ENCODE measurements around the gene STKLD1.

Gene STKLD1

DNA sequence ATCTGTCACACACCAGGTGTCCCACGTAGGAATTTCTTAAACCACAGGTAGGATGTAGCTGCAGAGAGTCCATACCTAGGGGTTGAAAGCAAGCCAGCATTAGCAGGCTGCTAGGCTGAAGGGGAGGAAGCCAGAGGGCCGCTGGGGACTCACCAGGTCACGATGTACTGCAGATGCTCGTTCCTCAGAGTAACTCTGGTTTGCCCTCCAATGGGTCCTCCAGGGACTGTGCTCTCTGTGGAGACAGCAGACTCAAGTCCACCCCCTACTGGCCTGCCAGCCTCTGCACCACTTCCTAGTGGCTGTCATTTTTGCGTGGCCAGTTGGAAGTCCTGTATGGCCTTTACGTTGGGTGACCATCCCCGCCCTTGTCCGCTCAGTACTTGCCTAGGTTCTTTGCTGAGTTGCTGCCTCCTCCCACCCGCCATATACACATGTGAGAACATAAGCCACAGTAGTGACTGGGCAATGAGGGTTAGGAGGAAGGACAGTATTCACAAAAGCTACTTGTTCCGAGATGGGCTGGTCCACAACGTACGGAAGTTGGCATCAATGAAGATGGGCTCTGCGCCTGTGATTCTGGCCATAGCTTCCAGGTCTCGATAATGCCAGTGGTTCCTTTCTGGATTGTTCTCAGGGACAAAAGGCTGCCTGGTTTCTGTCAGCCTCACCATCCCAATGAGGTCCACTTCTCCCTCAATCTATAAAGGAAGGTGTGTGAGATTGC lies 24.1 kb upstream of the STKLD1 start:
- Mint-ChIP-seq H3K27me3 (no peaks in the 10 kb centered on the region), H3K4me3 (peak overlapping the region; percentile 3), H3K36me3 (ENCODE audit: low read depth) (peaks cover 55% of the 10 kb centered on the region), H3K9me3 (no peaks in the 10 kb centered on the region), H3K27ac (peak overlapping the region; percentile 55), H3K4me1 (ENCODE audit: low read depth) (peaks cover 54% of the 10 kb centered on the region)

DNA sequence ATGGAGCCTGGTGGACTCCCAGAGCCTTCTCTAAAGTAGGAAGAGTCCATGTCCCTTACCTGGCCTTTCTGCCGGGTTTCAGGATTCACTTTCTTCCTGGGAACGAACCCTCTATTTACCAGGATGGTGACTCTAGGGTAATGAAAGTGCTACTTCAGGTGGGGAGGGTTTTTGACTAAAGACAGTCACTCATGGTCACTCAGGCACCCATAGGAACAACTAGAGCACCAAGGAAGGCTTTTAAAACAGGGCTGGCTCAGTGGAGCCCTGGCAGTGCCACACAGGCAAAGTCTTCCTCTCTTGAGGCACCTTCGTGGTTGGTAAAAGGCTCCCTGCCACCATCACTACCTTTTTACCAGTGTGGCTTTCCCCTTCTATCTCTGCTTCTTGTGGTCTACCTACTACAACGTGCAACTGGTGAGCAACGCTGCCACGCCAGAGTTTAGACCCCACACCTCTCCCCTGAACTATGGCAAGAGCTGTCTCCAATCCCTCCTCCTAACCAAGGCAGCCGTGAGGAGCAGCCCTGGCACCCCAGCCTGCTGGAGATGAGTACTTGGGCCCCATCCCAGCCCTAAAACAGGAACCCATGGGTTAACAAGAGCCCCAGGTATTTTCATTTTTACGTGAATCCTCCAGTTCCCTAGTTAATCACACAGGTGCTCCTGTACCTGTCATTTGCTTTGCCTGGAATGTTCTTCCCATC lies 23.4 kb upstream of the STKLD1 start:
- H3K27me3 Mint-ChIP-seq, result no peaks in the 10 kb centered on the region
- H3K4me1 Mint-ChIP-seq (ENCODE audit: low read depth), result peaks cover 60% of the 10 kb centered on the region
- H3K9me3 Mint-ChIP-seq, result no peaks in the 10 kb centered on the region
- peaks cover 54% of the 10 kb centered on the region for H3K36me3 Mint-ChIP-seq (ENCODE audit: low read depth)
- peak overlapping the region; percentile 89 for H3K27ac Mint-ChIP-seq
- no peak overlapping the region for H3K4me3 Mint-ChIP-seq

DNA sequence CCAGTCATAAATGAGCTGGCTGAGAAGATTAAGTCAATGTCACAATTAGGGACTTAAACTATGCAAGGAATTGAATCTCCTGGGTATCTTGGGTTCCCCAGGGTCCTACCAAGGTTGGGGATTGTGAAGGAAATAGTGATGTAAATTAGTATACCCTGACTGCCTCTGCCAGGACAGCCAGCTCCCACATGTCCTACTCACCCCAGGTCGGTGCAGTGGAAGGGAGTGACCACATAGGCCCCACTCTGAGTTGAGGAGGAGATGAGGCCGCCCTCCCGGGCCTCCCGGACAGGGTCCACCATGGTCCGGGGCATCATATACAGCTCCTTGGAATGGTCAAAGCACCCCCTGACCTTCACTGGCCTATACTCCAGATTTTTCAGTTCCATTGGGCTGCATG lies 22.6 kb upstream of the STKLD1 start:
- Mint-ChIP-seq H3K9me3 (no peaks in the 10 kb centered on the region), H3K4me1 (ENCODE audit: low read depth) (peaks cover 63% of the 10 kb centered on the region), H3K27ac (peak overlapping the region; percentile 89), H3K4me3 (no peak overlapping the region), H3K36me3 (ENCODE audit: low read depth) (peaks cover 49% of the 10 kb centered on the region), H3K27me3 (no peaks in the 10 kb centered on the region)

DNA sequence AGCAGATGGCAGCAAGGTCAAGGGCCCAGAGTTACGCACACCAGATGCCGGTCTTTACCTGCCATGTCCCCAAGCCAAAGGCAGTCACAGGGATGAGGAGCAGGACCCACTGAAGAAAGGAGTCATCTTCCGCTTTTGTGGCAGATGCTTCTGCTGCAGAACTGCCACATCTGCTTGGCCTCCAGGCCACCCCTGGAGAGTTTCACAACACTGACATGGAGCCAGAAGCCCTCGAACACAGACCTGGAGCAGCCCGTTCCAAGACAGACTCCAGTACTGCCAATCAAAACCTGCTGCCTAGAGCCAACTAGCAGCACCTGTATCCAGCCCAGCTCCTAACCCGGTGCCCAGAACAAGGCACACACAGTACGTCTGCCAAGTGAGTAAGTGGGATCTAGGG lies 21.4 kb upstream of the STKLD1 start:
- peaks cover 59% of the 10 kb centered on the region for H3K4me1 Mint-ChIP-seq (ENCODE audit: low read depth)
- H3K27ac Mint-ChIP-seq, result peak overlapping the region; percentile 77
- H3K4me3 Mint-ChIP-seq, result peak overlapping the region; percentile 92
- peaks cover 43% of the 10 kb centered on the region for H3K36me3 Mint-ChIP-seq (ENCODE audit: low read depth)
- no peaks in the 10 kb centered on the region for H3K27me3 Mint-ChIP-seq
- no peaks in the 10 kb centered on the region for H3K9me3 Mint-ChIP-seq

DNA sequence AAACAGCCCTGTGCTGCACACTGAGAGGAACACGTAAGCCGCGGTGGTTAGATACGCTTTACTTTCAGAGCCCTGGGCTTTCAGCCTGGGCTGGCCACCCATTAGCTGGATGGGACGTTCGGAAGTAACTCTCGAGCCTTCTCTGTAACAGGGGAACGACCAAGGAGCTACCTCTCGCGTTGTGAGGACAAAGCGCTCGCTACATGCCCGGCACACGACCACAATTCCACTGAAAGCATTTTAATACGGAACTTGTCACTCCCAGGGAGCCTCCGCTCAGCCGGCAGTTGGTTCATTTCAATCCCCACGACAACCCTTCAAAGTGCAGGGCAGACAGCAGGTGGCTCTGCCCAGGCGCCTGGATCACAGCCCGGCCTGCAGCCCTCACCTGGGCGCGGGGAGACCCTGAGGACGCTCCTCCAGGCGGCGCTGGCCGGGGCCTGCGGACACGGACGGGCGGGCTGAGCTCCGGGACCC lies 20.2 kb upstream of the STKLD1 start:
- Mint-ChIP-seq H3K27me3 (no peaks in the 10 kb centered on the region), H3K4me1 (ENCODE audit: low read depth) (peaks cover 60% of the 10 kb centered on the region), H3K27ac (peak overlapping the region; percentile 77), H3K9me3 (no peaks in the 10 kb centered on the region), H3K36me3 (ENCODE audit: low read depth) (peaks cover 37% of the 10 kb centered on the region), H3K4me3 (peak overlapping the region; percentile 92)

DNA sequence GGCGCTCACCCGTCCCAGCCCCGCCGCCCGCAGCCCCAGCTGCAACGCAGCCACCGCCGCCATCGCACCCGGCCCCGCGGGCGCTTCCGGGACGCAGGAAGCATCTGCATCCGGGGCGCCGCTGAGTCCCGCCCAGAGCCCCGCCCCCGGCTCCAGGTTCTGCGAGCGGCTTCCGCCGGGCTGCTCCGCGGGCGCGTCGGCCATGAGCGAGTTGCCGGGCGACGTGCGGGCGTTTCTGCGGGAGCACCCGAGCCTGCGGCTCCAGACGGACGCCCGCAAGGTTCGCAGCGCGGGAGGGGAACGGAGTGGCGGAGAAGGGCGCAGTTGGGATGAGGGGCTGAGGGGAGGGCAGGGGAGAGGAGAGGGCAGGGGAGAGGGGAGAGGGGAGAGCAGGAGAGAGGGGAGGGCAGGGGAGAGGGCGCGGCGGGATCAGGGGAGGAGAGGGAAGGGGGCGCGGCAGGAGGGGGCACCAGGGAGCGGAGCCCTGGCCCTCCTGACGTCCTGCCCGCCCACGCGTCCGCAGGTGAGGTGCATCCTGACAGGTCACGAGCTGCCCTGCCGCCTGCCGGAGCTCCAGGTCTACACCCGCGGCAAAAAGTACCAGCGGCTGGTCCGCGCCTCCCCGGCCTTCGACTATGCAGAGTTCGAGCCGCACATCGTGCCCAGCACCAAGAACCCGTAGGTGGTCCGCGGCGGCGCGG lies 19.6 kb upstream of the STKLD1 start, which contains the start of the genes SURF1 and SURF2:
TSS of gene SURF1 (minus strand) at position 97 of the 701 bp plus-strand sequence. CDS start at position 63, 34 bp downstream.
TSS of gene SURF2 (plus strand) at position 160 of the 701 bp plus-strand sequence. CDS start at position 203, 43 bp downstream.
- Mint-ChIP-seq H3K27ac (peak within 1 kb of the TSS; percentile 77), H3K36me3 (ENCODE audit: low read depth) (peaks cover 34% of the 10 kb centered on the region), H3K4me1 (ENCODE audit: low read depth) (peaks cover 66% of the 10 kb centered on the region), H3K4me3 (peak within 1 kb of the TSS; percentile 92), H3K9me3 (no peaks in the 10 kb centered on the region), H3K27me3 (no peaks in the 10 kb centered on the region)

DNA sequence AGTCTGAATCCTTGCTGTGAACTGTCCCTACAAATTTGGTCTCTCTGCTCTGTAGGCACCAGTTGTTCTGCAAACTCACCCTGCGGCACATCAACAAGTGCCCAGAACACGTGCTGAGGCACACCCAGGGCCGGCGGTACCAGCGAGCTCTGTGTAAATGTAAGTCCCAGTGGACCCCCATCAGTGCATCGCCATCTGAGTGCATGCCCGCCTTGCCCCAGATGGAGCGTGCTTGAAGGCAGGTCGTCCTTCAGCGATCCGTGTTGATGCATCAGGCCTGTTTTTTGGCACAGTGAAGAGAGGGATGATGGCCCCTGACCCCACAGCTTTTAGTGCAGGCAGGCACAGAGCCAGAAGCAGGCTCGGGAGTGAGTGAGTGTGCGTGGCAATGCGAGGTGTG lies 18.5 kb upstream of the STKLD1 start:
- Mint-ChIP-seq H3K4me1 (ENCODE audit: low read depth) (peaks cover 62% of the 10 kb centered on the region), H3K9me3 (no peaks in the 10 kb centered on the region), H3K27me3 (no peaks in the 10 kb centered on the region), H3K4me3 (peak overlapping the region; percentile 92), H3K27ac (peak overlapping the region; percentile 72), H3K36me3 (ENCODE audit: low read depth) (peaks cover 34% of the 10 kb centered on the region)

DNA sequence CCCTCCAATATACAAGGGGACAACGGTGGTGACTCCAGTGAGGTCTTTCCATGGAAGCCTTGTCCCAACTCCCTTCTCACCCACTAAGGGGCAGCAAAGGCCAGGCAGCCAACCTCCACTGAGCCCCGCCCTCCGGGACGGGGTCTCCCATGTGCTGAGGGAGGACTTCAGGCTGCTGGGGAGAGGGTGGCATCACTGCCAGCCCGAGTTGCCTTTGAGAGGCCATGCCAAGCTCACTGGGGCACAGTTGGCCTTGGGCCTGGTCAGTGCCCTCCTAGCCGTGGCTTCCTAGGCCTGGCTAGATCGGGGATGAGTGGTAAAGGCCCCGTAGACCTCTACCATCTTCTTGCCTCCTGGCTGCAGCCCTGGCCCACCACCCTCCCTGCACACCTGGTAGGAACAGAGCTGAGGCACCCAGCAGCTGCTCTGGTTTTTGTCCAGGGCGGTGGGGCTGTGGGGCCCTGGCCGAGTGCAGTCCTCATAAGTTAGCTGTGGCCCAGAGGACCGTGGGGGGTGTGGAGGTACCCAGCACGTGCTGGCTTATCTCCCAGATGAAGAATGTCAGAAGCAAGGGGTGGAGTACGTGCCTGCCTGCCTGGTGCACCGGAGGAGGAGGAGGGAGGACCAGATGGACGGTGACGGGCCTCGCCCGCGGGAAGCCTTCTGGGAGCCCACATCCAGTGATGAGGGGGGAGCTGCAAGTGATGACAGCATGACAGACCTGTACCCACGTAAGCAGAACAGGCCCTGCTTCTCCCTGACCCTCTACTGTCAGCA lies 16.6 kb upstream of the STKLD1 start:
- no peak overlapping the region for H3K4me3 Mint-ChIP-seq
- peak overlapping the region; percentile 72 for H3K27ac Mint-ChIP-seq
- H3K36me3 Mint-ChIP-seq (ENCODE audit: low read depth), result peaks cover 44% of the 10 kb centered on the region
- H3K9me3 Mint-ChIP-seq, result no peaks in the 10 kb centered on the region
- peaks cover 53% of the 10 kb centered on the region for H3K4me1 Mint-ChIP-seq (ENCODE audit: low read depth)
- H3K27me3 Mint-ChIP-seq, result no peaks in the 10 kb centered on the region

DNA sequence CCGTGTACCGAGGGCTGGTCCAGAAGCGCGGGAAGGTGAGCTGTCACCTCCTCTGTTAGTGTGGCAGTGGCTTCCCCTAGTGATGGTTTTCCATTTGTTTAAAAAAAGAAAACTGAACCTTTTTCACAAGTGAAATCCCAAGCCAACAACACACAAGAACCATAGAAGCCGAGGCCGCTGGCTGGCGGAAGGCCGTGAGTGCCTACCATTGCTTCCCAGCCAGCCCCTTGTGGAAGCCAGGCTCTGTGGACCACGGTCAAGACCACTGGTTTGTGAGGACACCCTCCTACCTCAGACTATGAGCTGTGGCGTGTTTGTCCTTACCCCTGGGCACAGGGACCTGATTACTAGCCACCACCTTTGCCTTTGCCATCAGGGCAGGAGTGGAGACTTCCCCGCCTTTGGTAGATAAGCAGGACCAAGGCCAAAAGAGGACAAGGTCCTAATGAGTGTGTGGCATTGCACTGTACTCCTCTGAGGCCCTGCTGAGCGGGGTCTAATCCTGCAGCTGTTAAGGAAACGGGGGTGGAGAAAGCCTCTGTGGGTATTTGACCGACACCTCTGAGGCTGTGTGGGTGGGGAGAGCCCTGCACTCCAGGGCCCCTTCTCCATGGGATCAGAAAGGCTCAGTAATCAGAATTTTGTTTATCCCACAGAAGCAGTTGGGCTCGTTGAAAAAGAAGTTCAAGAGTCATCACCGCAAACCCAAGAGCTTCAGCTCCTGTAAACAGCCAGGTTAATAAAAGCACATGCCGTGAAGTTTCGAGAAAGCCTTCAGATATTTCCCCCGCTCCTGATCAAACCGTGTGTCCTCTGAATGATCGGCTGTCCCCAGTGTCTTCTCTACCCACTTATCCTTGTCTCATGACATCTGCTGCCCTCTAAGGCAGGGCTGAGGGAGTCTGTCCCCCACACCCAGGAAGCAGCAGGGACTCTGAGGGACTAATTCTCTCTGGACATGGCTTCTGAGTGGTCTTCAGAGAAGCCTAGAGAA lies 15.5 kb upstream of the STKLD1 start:
- peaks cover 44% of the 10 kb centered on the region for H3K4me1 Mint-ChIP-seq (ENCODE audit: low read depth)

DNA sequence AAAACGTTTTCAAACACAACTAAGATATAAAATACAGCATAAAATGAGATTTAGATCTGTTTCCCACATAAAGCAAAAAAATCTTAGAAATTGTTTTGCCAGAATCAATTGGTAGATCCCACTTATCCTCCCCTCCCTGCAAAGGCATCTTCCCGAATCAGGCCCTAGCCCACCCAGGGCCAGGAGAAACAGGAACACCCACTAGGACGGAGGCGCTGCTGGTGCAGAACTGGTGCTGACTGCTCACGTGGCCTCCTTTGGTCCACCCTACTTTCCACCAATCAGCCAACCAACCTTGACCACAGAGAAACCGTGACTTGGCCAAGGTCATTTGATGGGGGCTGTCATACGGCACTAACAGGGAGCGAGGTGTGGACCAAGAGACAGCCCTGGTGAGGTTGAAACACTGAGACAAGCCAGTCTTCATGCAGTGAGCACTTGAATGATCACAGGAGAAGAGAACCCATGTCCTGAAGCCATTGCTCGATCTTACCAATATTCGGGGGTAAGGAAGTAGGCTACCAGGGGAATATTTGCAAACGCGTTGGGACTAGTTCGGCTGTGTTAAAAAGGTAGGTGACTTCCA lies 14.6 kb upstream of the STKLD1 start:
- Mint-ChIP-seq H3K4me3 (no peak overlapping the region), H3K36me3 (ENCODE audit: low read depth) (peaks cover 62% of the 10 kb centered on the region), H3K4me1 (ENCODE audit: low read depth) (peaks cover 44% of the 10 kb centered on the region), H3K9me3 (no peaks in the 10 kb centered on the region), H3K27me3 (no peaks in the 10 kb centered on the region), H3K27ac (peak overlapping the region; percentile 81)

More for the DNA sequence above, 15.5 kb upstream of the STKLD1 start:
- no peak overlapping the region for H3K4me3 Mint-ChIP-seq
- no peaks in the 10 kb centered on the region for H3K27me3 Mint-ChIP-seq
- peak overlapping the region; percentile 81 for H3K27ac Mint-ChIP-seq
- no peaks in the 10 kb centered on the region for H3K9me3 Mint-ChIP-seq
- H3K36me3 Mint-ChIP-seq (ENCODE audit: low read depth), result peaks cover 53% of the 10 kb centered on the region

DNA sequence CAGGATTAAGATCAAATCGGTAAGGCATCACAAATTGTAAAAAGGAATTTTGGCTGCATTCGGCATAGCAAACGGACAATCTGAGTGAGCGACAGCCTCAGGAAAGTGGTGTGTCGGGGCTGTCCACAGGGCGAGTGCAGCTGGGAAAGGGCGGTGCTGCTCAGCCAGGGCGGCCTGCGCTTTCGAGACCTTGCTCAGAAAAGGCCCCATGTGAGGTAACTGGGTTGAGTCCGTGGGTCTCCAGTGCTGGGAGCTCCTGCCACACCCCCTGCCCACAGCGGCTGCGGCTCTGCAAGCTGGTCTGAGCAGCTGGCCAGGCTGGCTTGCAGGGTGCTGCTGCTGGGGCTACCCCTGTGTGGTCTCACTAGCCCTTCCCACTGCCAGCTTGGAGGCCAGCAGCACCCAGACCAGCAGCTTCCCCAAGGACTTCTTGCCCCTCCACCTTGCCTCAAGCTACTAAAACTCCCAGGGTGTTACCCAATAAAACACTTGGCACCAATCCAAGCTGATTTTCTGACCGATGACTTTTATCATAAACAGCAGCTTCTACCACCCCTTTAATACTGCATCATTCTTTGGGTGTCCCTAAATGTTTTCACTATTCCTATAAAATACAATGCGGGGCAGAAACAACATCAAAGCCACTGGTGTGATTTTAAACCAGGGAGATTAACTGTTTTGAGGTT lies 13.7 kb upstream of the STKLD1 start:
- H3K27ac Mint-ChIP-seq, result peak overlapping the region; percentile 81

DNA sequence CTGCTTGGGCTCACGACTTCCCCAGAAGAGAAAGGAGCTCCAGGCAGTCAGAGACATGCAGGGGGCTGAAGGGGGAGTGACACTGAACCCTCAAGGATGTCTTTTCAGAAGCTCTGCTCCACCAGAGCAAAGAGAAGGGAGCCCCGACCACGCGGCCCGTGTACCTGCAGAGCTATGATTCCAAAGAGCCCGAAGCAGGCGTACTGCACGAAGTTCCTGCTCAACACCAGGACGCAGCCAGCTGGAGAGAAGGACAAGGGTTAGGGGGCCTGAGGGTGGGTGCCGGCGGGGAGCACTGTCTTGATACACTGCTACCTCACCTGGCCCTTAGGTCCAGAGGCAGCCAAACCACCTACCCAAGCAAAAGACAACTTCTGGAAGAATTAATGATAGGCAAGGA lies 9.7 kb upstream of the STKLD1 start:
- H3K4me1 Mint-ChIP-seq (ENCODE audit: low read depth), result peaks cover 38% of the 10 kb centered on the region
- H3K27ac Mint-ChIP-seq, result no peak overlapping the region
- peaks cover 85% of the 10 kb centered on the region for H3K36me3 Mint-ChIP-seq (ENCODE audit: low read depth)
- H3K27me3 Mint-ChIP-seq, result no peaks in the 10 kb centered on the region
- no peaks in the 10 kb centered on the region for H3K9me3 Mint-ChIP-seq
- H3K4me3 Mint-ChIP-seq, result no peak overlapping the region

More for the DNA sequence above, 13.7 kb upstream of the STKLD1 start:
- Mint-ChIP-seq H3K4me1 (ENCODE audit: low read depth) (peaks cover 39% of the 10 kb centered on the region), H3K27me3 (no peaks in the 10 kb centered on the region), H3K36me3 (ENCODE audit: low read depth) (peaks cover 69% of the 10 kb centered on the region), H3K4me3 (no peak overlapping the region), H3K9me3 (no peaks in the 10 kb centered on the region)

DNA sequence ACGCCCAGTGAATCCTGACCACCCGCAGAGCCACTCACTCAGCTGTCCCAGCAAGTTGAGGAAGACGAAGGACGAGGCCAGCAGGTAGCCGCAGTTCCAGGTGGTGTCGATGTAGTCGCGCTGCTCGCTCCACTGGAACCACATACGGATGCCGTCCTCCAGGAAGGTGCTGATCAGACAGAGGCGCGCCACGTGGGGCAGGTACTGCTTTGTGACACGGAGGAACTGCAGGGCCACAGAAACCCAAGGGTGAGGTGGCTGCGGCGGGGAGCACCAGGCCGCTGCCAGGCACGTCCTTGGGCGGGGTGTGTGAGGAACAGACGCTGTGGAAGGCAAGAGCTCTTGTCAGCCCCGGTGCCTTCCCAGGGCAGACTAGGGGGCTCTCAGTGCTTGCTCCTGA lies 8.9 kb upstream of the STKLD1 start:
- Mint-ChIP-seq H3K4me3 (no peak overlapping the region), H3K36me3 (ENCODE audit: low read depth) (peaks cover 84% of the 10 kb centered on the region), H3K27me3 (no peaks in the 10 kb centered on the region), H3K4me1 (ENCODE audit: low read depth) (peaks cover 42% of the 10 kb centered on the region), H3K9me3 (no peaks in the 10 kb centered on the region), H3K27ac (no peak overlapping the region)

All from stimulated activated naive CD8-positive, alpha-beta T cell treated with anti-CD3 and anti-CD28 coated beads, Interleukin-15, Interleukin-2, amounts not matched to agents 100 ng/mL and 50 ng/mL, for 24 hours (primary cell).